Stimulated activated CD4-positive, alpha-beta T cell treated with anti-CD3 and anti-CD28 coated beads, TNF-alpha, amount 100 ng/mL, for 24 hours (primary cell): Measurements from ENCODE around the gene WDR75.

Source experiments
- DNase-seq, 3 experiments: peaks; one replicate each; pipeline ENCODE4 v3.0.0-alpha.2; 2020; ENCODE audit warnings: low read depth in 3 of 3

WDR75 gene

GRCh38 chr2:189500456-189501160 is 59.3 kb downstream of the WDR75 start:
- no peak for DNase-seq

DNA sequence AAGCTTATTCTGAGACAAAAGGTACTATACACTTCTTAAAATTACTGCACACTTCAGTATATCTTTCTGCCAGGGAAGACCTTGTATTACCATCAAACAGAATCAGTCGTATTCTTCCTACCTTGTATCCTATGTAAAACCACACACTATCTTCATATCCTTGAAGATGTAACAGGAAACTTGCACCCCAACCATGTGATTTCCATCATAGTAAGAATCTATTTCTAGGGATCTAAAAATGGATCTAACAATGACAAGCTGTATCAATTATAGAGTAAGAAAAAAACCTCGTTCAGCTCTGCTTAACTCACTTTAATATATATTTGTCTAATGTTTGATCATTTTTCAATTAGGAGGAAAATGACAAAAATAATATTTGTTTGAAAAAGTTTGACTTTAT is 60.2 kb downstream of the WDR75 start:
- DNase-seq = no peak

DNA sequence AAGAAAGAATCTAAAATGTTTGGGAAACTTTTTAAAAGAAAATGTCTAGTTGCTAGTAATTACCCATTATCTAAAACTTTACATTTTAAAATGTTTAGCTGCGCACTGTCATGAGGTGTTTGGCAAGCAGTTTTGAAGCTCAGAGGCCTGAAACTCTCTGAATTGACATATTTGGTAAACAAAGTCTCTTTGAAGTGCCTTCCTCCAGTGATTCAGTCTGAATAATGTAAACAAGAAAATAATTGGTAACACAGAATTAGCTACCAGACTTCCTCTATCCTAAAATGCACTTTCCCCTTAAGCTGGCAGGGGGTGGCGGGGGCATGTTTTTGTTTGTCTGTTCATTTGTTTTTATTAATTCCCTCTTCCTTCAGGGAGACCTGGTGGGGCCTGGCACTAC is 61.4 kb downstream of the WDR75 start:
- no peak for DNase-seq

DNA sequence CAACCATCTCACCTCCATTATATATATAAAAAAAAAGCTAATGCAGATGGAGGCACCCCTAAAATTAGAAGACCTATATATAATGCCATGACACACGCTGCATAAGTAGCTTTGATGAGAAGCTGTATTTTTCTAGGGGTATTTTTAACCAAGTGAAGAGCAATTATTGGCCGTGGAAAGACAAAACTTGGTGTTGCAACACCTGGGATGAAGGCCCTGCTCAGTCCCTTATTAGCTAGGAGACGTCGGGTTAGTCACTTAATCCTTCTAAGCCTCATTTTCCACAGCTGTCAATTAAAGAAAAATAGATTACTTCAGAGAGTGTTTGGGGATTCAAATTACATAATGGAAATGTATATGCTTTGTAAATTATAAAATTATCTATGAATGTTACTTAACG is 63.0 kb downstream of the WDR75 start:
- no peak for DNase-seq

GRCh38 chr2:189505492-189505891 is 64.2 kb downstream of the WDR75 start:
- no peak for DNase-seq

GRCh38 chr2:189506514-189506976 is 65.3 kb downstream of the WDR75 start:
- peak in 1 of 3 experiments; percentile 11 for DNase-seq

DNA sequence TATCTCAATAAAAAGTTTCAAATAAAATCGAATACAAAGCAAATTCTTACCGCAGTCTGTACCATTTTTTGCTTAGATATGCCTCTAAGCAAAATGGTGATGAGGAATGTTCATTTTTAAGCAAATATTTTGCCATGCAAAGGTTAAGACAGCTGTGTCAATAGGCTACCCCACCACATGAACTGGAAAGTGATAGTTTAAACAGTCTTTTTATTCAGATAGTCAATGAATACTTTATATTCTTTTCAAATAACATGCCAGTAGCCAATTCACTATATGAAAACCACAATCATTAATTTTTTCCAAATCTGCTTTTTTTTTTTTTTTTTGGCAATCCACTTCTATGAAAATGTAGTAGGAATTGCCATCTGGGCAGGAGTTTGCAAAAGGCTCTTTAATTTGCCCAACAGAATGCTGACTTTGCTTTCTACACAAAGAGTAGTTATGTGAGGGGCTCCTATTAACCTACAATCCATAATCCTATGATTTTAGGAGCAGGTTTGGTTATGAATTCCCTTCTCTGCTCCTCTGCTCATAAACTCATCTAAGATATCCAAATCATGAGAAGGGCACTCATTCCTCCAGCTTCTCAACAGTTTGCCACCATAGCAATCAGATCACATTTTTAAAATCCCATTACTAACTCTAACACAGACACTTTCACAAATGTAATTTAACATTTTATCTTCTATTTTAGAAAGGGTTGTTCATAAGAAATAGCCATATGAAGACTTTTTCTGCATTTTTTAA is 70.1 kb downstream of the WDR75 start:
- DNase-seq = no peak

DNA sequence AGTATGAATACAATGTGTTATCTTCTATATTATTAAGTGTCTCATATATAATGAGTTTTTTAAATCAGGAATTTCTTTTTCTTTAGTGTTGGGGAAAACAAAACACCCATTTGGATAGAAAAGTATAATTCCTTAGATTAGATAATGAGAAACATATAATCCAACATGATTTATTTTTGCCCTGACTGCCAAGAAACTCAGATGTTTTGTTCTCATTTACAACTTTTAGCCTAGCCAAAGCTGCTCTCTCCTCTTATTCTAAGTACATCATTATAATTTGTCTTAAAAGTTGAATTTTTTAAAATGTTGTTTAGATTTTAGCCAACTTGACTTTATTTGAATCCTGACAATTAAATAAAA is 70.7 kb downstream of the WDR75 start:
- DNase-seq = no peak

GRCh38 chr2:189512879-189513278 is 71.6 kb downstream of the WDR75 start:
- no peak for DNase-seq

DNA sequence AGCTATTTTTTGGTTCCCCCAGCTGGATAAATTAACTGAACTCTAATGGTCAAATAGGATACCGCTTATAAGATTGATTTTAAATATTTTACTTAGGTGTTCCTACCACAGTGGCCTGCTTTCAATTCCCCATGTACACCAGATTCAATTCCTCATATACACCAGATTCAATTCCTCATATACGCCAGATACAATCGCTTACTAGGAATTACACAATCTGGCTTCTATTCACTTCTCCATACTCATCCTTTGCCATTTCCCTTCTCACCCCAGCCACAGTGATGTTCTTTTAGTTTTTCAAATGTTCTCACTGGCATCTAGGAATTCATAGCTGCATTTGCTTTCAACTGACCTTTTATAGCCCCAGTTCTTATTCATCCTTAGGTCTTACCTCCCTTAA is 72.8 kb downstream of the WDR75 start:
- no peak for DNase-seq

GRCh38 chr2:189515264-189515663 is 74.0 kb downstream of the WDR75 start:
- no peak for DNase-seq

GRCh38 chr2:189516546-189516945 is 75.3 kb downstream of the WDR75 start:
- no peak for DNase-seq

DNA sequence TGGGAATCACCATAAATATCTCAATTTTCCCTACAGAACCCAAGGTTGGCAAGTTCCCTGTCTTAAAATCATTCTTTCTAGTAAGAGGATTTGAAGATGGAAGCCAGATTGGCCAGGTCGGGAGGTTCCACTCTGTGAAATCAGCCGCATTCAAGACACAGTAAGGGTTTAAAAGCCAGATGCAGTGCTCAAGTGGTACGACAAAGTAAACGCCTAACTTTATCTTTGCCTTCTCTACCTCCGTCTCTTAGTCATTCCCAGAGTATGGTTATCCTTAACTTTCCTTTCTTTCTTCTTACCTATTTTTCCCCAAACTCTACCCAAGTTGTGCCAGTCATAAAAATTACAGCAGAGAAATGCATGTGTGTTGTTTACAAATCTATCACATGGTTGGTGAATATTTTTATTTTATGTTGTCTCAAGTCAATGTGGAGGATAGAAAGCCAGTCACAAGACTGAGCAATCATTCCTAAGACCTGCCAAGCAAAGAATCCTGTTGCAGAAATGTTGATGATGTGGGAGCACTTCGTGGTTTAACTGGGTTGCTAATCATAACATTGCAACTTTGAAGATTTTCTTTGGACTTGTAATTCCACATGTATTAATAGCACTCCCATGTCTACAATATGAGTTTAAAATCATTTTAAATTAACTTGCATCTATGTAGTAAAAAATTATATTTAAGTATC is 76.7 kb downstream of the WDR75 start:
- no peak for DNase-seq

DNA sequence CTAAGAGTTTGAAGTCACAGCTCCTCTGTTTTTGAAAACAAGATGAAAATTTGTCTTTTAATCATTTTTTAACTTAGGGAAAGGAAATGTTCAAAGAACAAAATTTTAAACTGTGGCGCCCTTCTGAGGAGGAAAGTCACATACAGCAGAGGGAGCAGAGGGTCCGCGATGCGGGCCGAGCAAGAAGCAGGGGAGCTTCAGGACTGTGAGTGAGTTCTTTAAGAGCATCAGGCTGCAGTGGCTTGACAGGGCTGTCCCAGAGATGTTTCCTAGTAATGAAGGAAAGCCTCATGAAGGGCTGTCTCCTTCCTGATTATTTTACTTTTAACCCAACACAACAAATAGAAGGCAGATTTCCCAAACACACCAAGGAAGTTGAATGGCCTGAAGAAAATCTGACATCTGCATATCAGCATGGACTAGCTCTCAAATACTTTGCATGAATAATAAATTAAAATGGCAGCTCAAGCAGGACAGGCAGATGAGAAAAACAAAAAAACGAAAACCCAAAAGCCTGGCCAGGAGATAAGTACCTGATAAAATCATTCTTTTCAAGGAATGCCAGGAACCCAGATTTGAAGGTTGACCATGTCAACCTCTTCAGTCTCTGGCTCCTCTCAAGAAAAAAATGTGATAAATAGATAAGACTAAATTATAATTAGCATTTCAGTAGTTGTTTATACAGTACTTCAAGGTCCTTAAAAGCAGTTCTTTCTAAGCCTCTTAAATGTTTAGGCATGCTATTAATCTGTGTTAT is 78.5 kb downstream of the WDR75 start:
- no peak for DNase-seq

GRCh38 chr2:189521699-189522434 is 80.6 kb downstream of the WDR75 start:
- no peak for DNase-seq

DNA sequence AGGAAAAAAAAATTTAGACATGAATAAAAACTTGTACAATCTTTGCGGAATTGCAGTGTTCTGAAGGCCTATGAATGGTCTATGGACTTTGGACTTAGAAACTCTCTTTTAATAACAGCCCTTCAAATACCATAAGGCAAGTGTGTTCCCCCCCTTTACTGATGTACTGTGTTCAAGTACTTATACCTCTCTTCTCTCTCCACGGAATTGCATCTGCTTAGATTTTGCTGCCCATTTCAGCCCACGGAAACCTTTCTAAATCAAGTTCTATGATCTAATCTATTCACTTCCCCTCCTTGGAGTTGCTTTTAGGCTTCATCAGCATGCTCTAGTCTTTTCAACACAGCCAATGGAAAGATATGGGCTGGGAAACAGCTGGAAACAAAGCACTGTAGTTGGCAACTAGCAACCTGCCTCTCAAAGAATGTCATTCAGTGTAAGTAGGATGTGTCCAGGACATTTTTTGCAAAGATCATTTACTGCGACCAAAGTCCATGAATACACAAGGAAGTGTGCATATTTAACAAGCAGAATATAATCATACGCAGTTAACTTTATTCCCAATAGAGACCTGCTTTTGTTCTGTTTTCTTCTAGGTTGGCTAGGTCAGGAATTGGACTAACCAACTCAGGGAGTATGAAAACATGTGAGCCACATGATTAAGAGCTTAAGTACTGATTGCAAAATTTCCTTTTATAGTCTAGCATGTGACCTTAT is 81.3 kb downstream of the WDR75 start:
- DNase-seq = no peak

- no peak for DNase-seq
Observed at GRCh38 chr2:189524746-189525145, 83.5 kb downstream of the WDR75 start.
